Caco-2 (cell line): Measurements from ENCODE around the gene PRDM13. TPM values are rescaled to one million over a fixed set of nuclear protein-coding genes. Genes with fewer than 3 reads are reported as not detected.

Experiments
- BruUV-seq: library from RNA; stranded (reverse); fragments of 400-500 nt; replicated peaks from 2 replicates; lab custom pipeline; 2021; lab: Mats Ljungman, UMichigan
- CTCF ChIA-PET: fragments of 300-600 bp; sonication (Branson Sonifier 250); formaldehyde crosslinking; loops from one replicate; lab custom pipeline; 2022; ENCODE audit warnings: antibody characterized with exemption; lab: Charles Lee
- POLR2A ChIA-PET: fragments of 300-600 bp; sonication (Branson Sonifier 250); formaldehyde crosslinking; loops from one replicate; lab custom pipeline; 2022; ENCODE audit warnings: antibody characterized with exemption; lab: Charles Lee
- DNase-seq, 2 experiments: peaks; one replicate each; pipeline versions ENCODE4 v3.0.0 to v3.0.0-alpha.2; 2020 to 2022
- H3K27me3 ChIP-seq: replicated peaks from 2 replicates; pipeline ENCODE4 v1.6.0; 2011; ENCODE audit warnings: low read length; ENCODE audit not compliant: control insufficient read depth, insufficient read depth
- H3K36me3 ChIP-seq: 2 replicates; pipeline ENCODE4 v1.5.1; 2011; ENCODE audit warnings: low read length; ENCODE audit not compliant: control insufficient read depth, insufficient read depth
- H3K4me1 ChIP-seq: fragments of 250-450 bp; sonication (Bioruptor Pico); 2 replicates; pipeline ENCODE4 v1.5.1; 2020; ENCODE audit warnings: mild to moderate bottlenecking
- H3K4me3 ChIP-seq: 2 replicates; pipeline ENCODE4 v1.5.1; 2011; ENCODE audit warnings: low read depth, mild to moderate bottlenecking, control low read depth, low read length
- H3K9me3 ChIP-seq: fragments of 250-450 bp; sonication (Bioruptor Pico); 2 replicates; pipeline ENCODE4 v1.5.1; 2020; ENCODE audit warnings: mild to moderate bottlenecking, moderate library complexity
- H3K27ac Mint-ChIP-seq: one replicate; pipeline ENCODE4 v1.8.0; 2022; ENCODE audit warnings: mixed read lengths; ENCODE audit not compliant: unreplicated experiment
- H3K27me3 Mint-ChIP-seq: one replicate; pipeline ENCODE4 v1.8.0; 2022; ENCODE audit warnings: mixed read lengths; ENCODE audit not compliant: insufficient read depth, unreplicated experiment
- H3K36me3 Mint-ChIP-seq: one replicate; pipeline ENCODE4 v1.8.0; 2022; ENCODE audit warnings: mild to moderate bottlenecking, mixed read lengths; ENCODE audit not compliant: insufficient read depth, unreplicated experiment
- H3K4me1 Mint-ChIP-seq: one replicate; pipeline ENCODE4 v1.8.0; 2022; ENCODE audit warnings: low read depth, mixed read lengths; ENCODE audit not compliant: unreplicated experiment
- H3K4me3 Mint-ChIP-seq: one replicate; pipeline ENCODE4 v1.8.0; 2022; ENCODE audit warnings: mild to moderate bottlenecking, moderate library complexity, mixed read lengths; ENCODE audit not compliant: unreplicated experiment
- H3K9me3 Mint-ChIP-seq: one replicate; pipeline ENCODE4 v1.8.0; 2022; ENCODE audit warnings: mixed read lengths; ENCODE audit not compliant: unreplicated experiment
- intact Hi-C: fragments of 100-400 bp; cut with micrococcal nuclease; formaldehyde crosslinking; loops from one replicate; pipeline ENCODE4 v1.10.0; 2022; ENCODE audit not compliant: unreplicated experiment
- total RNA-seq: library from RNA; stranded (reverse); gene quantifications from 2 replicates; pipeline ENCODE4 v1.2.3, GENCODE V29; 2022
- TF ChIP-seq, protein P1 (sequence below), 2 experiments: fragments of 200-600 bp in 1 of 2; IDR thresholded peaks; 1 replicate in 1 of 2; 2 replicates in 1 of 2; pipeline versions ENCODE4 v1.5.1 to v1.8.0; 2011 to 2022; ENCODE audit warnings: antibody characterized with exemption in 1 of 2, control low read depth in 1 of 2, inconsistent platforms in 1 of 2, low read depth in 1 of 2, low read length in 1 of 2, mild to moderate bottlenecking in 1 of 2, moderate library complexity in 1 of 2; ENCODE audit not compliant: insufficient read depth in 1 of 2, severe bottlenecking in 1 of 2, unreplicated experiment in 1 of 2

The PRDM13 gene
- total RNA-seq, 1 experiment from 2014 or later = 0.41 TPM

DNA sequence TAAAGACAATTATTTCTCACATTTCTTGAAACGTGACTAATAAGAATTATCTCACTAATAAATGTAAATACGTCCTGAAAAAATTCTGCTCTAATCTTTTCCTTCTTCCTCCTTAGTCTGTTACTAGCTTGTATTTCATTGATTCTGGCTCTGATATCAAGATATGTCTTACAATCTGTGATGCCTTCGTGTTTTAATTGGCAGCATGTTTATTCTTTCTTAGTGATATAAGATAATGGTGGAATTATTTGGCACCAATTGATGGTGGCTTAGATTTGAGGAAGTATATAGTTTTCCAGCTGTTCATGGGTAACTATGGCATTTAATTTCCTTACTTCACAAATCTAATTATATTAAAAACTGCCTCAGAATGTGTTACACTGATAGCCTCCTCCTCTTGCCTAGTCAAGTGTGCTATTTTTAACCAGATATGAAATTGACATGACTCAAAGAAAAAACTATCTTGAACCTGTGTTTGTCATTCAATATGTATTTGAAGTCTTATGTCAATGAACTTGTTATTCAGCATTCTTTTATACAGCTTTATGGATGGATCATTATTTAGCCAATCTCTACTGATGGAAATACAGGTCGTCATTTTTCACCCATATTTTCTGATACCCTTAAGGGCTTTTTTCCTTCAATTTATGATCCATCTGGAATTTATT, 43.4 kb upstream of the PRDM13 start:
- ChIA-PET CTCF (no interaction called here), POLR2A (no interaction called here)
- H3K36me3 ChIP-seq = peaks cover 1% of the 10 kb centered on the region; the same call in 1 of the 2 replicates
- TF ChIP-seq, protein P1, sequence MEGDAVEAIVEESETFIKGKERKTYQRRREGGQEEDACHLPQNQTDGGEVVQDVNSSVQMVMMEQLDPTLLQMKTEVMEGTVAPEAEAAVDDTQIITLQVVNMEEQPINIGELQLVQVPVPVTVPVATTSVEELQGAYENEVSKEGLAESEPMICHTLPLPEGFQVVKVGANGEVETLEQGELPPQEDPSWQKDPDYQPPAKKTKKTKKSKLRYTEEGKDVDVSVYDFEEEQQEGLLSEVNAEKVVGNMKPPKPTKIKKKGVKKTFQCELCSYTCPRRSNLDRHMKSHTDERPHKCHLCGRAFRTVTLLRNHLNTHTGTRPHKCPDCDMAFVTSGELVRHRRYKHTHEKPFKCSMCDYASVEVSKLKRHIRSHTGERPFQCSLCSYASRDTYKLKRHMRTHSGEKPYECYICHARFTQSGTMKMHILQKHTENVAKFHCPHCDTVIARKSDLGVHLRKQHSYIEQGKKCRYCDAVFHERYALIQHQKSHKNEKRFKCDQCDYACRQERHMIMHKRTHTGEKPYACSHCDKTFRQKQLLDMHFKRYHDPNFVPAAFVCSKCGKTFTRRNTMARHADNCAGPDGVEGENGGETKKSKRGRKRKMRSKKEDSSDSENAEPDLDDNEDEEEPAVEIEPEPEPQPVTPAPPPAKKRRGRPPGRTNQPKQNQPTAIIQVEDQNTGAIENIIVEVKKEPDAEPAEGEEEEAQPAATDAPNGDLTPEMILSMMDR (IDR thresholded peaks at IDR 0.05; ENCODE audit: insufficient read depth in 1 of 2, low read depth in 1 of 2, low read length in 1 of 2, severe bottlenecking in 1 of 2, unreplicated experiment in 1 of 2) = no peak
- no peak overlapping the region for H3K4me3 ChIP-seq
- H3K4me1 ChIP-seq = peaks cover 5% of the 10 kb centered on the region
- H3K36me3 Mint-ChIP-seq = peaks cover 17% of the 10 kb centered on the region
- H3K4me3 Mint-ChIP-seq = no peak overlapping the region
- intact Hi-C loops = no loop called here
- H3K27me3 Mint-ChIP-seq = no peaks in the 10 kb centered on the region
- no peaks in the 10 kb centered on the region for H3K27me3 ChIP-seq
- H3K4me1 Mint-ChIP-seq = peaks cover 10% of the 10 kb centered on the region
- no TSS peak for BruUV-seq
- H3K27ac Mint-ChIP-seq = no peak overlapping the region
- H3K9me3 Mint-ChIP-seq = no peaks in the 10 kb centered on the region
- H3K9me3 ChIP-seq = no peaks in the 10 kb centered on the region
- no peak for DNase-seq

DNA sequence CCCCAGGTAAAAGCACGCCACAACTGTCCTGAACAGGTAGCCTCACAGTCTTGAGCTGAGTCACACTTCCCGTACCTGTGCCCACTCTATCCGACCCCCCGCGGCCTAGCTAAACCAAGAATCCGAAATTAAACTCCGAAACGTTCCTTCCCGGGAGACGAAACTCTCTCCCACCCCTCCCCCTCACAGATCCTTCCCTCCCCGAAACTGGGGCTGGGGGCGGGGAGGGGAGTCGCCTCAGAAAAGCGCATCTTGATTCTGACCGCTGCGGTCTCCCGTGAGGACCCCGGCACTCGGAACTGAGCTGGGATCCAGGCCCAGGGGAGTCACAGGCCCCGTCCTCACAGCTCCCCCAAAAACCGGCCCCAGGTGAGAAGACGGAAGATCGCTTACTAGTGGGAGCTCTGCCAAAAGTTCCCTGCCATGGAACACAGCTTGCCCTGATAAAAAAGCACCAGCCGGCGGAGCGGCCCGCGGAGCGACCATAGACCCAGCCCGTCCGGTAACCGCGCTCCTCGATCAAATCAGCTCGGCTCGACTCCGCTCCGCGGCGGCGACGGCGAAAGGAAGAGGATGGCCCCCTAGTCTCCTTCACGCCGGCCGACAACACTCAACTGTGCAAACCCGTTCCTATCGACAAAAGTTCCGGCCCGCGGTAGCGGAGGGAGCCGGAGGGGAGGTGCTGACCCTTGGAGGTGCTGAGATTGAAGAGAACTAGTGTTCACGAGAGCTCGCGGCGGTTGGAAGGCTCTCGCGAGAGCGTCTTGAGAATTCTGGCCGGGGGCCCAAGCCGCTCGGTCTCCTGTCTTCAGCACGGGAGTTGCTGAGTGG, 38.3 kb upstream of the PRDM13 start, which contains the start of gene CCNC:
Gene CCNC (minus strand): TSS at position 558 of the 831 bp plus-strand sequence. CDS start 133 bp downstream, at position 425.
- no TSS peak for BruUV-seq
- CTCF ChIA-PET = interaction anchor here (1.6 kb wide), 1 partner anchor 254 kb away, joined by 6 read pairs; no protein-coding TSS in a partner anchor

More for the DNA sequence above, 38.3 kb upstream of the PRDM13 start, which contains the start of gene CCNC:
- Histone ChIP-seq H3K9me3 (no peaks in the 10 kb centered on the region), H3K4me3 (peak within 1 kb of the TSS; percentile 70), H3K27me3 (no peaks in the 10 kb centered on the region), H3K36me3 (no peaks in the 10 kb centered on the region), H3K4me1 (peaks cover 5% of the 10 kb centered on the region)
- no peaks in the 10 kb centered on the region for H3K9me3 Mint-ChIP-seq
- H3K27me3 Mint-ChIP-seq = no peaks in the 10 kb centered on the region
- POLR2A ChIA-PET = interaction anchor here (0.6 to 1.7 kb wide), 6 partner anchors 20 to 174 kb away, joined by 3 to 10 read pairs (median 4); partner anchors contain the start of gene COQ3
- H3K4me1 Mint-ChIP-seq = peaks cover 10% of the 10 kb centered on the region
- H3K27ac Mint-ChIP-seq = peak within 1 kb of the TSS; percentile 100
- H3K36me3 Mint-ChIP-seq = peaks cover 21% of the 10 kb centered on the region
- DNase-seq = peak; percentile 96 to 97
- intact Hi-C loops = loop anchor here (1.0 to 2.0 kb wide), 3 partner anchors 47 to 254 kb away; partner anchors contain the start of gene PNISR
- H3K4me3 Mint-ChIP-seq = peak within 1 kb of the TSS; percentile 96
- TF ChIP-seq, protein P1 (IDR thresholded peaks at IDR 0.05; ENCODE audit: insufficient read depth in 1 of 2, low read depth in 1 of 2, low read length in 1 of 2, severe bottlenecking in 1 of 2, unreplicated experiment in 1 of 2) = no peak
